ENCODE data around the gene CCR4. TPM values are rescaled to one million over a fixed set of nuclear protein-coding genes. Genes with fewer than 3 reads are reported as not detected.

The CCR4 gene
- total and polyA plus RNA-seq, 2 of the 13 experiments (the other 11 are each of a cell fraction or from before 2014, with no cell fraction given): 0.04 to 0.05 TPM

GRCh38 chr3:32947789-32948238 lies 3.6 kb upstream of the CCR4 start (continued):
- peak; percentile 73 for TF ChIP-seq TEAD3 (CRISPR knock-in tag; optimal IDR thresholded peaks at IDR 0.05; ENCODE audit: borderline replicate concordance)
- 0 out of 2 replicates have a peak, but pooled peaks have one; percentile 16 for TF ChIP-seq MED1 (CRISPR knock-in tag; IDR thresholded peaks at IDR 0.05)
- peak; percentile 92 for TF ChIP-seq ARID5B (CRISPR knock-in tag; IDR thresholded peaks at IDR 0.05)
- peak; percentile 54; the same call in 1 of the 2 replicates for TF ChIP-seq SALL2 (CRISPR knock-in tag; IDR thresholded peaks at IDR 0.05)
- 0 out of 2 replicates have a peak, but pooled peaks have one; percentile 21 for TF ChIP-seq PPARG (CRISPR knock-in tag; conservative IDR thresholded peaks at IDR 0.05)
- TF ChIP-seq FOXA3 (CRISPR knock-in tag; IDR thresholded peaks at IDR 0.05): peak; percentile 53; the same call in 1 of the 2 replicates
- TF ChIP-seq XRCC5 (optimal IDR thresholded peaks at IDR 0.05; ENCODE audit: low read length): peak; percentile 51
- no peak for TF ChIP-seq ZNF33B (CRISPR knock-in tag; IDR thresholded peaks at IDR 0.05)
- no peak for TF ChIP-seq ZNF720 (CRISPR knock-in tag; IDR thresholded peaks at IDR 0.05)
- TF ChIP-seq GATAD2A (CRISPR knock-in tag; IDR thresholded peaks at IDR 0.05): 0 out of 2 replicates have a peak, but pooled peaks have one; percentile 30
- no peak for TF ChIP-seq ZNF672 (CRISPR knock-in tag; IDR thresholded peaks at IDR 0.05)
- peak; percentile 98 for TF ChIP-seq SMC3 (IDR thresholded peaks at IDR 0.05; ENCODE audit: low read length)
- no peak for TF ChIP-seq ZNF460 (CRISPR knock-in tag; IDR thresholded peaks at IDR 0.05; ENCODE audit: borderline replicate concordance)
- peak; percentile 67 for TF ChIP-seq RXRB (CRISPR knock-in tag; IDR thresholded peaks at IDR 0.05; ENCODE audit: borderline replicate concordance)
- 0 out of 2 replicates have a peak, but pooled peaks have one; percentile 38 for TF ChIP-seq DRAP1 (CRISPR knock-in tag; IDR thresholded peaks at IDR 0.05)
- no peak for TF ChIP-seq ZNF225 (CRISPR knock-in tag; IDR thresholded peaks at IDR 0.05)
- TF ChIP-seq TP53 (CRISPR knock-in tag; conservative IDR thresholded peaks at IDR 0.05): no peak
- peak; percentile 50; the same call in 1 of the 2 replicates for TF ChIP-seq NR2C2 (CRISPR knock-in tag; IDR thresholded peaks at IDR 0.05; ENCODE audit: borderline replicate concordance)
- no peak for TF ChIP-seq RXRA (CRISPR knock-in tag; IDR thresholded peaks at IDR 0.05)
- no peak for TF ChIP-seq WIZ (CRISPR knock-in tag; IDR thresholded peaks at IDR 0.05)
- peak; percentile 87 for TF ChIP-seq ARID3A (IDR thresholded peaks at IDR 0.05; ENCODE audit: low read depth, low read length)
- no peak for TF ChIP-seq GLI4 (CRISPR knock-in tag; IDR thresholded peaks at IDR 0.05; ENCODE audit: borderline replicate concordance)
- TF ChIP-seq, protein P1, sequence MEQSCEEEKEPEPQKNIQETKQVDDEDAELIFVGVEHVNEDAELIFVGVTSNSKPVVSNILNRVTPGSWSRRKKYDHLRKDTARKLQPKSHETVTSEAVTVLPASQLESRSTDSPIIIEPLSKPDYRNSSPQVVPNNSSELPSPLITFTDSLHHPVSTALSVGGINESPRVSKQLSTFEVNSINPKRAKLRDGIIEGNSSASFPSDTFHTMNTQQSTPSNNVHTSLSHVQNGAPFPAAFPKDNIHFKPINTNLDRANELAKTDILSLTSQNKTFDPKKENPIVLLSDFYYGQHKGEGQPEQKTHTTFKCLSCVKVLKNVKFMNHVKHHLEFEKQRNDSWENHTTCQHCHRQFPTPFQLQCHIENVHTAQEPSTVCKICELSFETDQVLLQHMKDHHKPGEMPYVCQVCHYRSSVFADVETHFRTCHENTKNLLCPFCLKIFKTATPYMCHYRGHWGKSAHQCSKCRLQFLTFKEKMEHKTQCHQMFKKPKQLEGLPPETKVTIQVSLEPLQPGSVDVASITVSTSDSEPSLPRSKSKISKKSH (CRISPR knock-in tag; IDR thresholded peaks at IDR 0.05; ENCODE audit: borderline replicate concordance): no peak
- TF ChIP-seq MLX (CRISPR knock-in tag; IDR thresholded peaks at IDR 0.05): no peak
- no peak for TF ChIP-seq SPEN (CRISPR knock-in tag; IDR thresholded peaks at IDR 0.05; ENCODE audit: low read depth)

All from HepG2 (cell line).